MM.1S (cell line): ENCODE data around the gene ACE.

ENCODE experiments used
- DNase-seq: peaks from one replicate; pipeline ENCODE4 v3.0.0-alpha.2; 2015
- H2AFZ ChIP-seq: fragments of 300-600 bp; sonication (generic); 2 replicates; pipeline ENCODE4 v1.6.0; 2016; ENCODE audit warnings: antibody characterized with exemption, low read length
- H3F3A ChIP-seq: fragments of 300-600 bp; sonication (generic); 2 replicates; pipeline ENCODE4 v1.6.1; 2016; ENCODE audit warnings: mild to moderate bottlenecking, antibody characterized with exemption, low read length, moderate library complexity, mixed read lengths; ENCODE audit not compliant: insufficient read depth
- H3K27ac ChIP-seq: fragments of 300-600 bp; sonication (generic); 2 replicates; pipeline ENCODE4 v1.5.1; 2016; ENCODE audit warnings: mild to moderate bottlenecking, low read length
- H3K27me3 ChIP-seq: fragments of 300-600 bp; sonication (generic); replicated peaks from 2 replicates; pipeline ENCODE4 v1.6.0; 2016; ENCODE audit warnings: low read length; ENCODE audit not compliant: insufficient read depth
- H3K36me3 ChIP-seq: fragments of 300-600 bp; sonication (generic); replicated peaks from 2 replicates; pipeline ENCODE4 v1.6.1; 2016; ENCODE audit warnings: mild to moderate bottlenecking, low read length, mixed read lengths; ENCODE audit not compliant: insufficient read depth
- H3K4me1 ChIP-seq: fragments of 300-600 bp; sonication (generic); 2 replicates; pipeline ENCODE4 v1.6.1; 2016; ENCODE audit warnings: low read length, mixed read lengths
- H3K4me2 ChIP-seq: fragments of 300-600 bp; sonication (generic); 2 replicates; pipeline ENCODE4 v1.6.0; 2016; ENCODE audit warnings: low read depth, low read length
- H3K4me3 ChIP-seq: fragments of 300-600 bp; sonication (generic); 2 replicates; pipeline ENCODE4 v1.5.1; 2016; ENCODE audit warnings: low read length, mixed read lengths
- H3K79me2 ChIP-seq: fragments of 300-600 bp; sonication (generic); 2 replicates; pipeline ENCODE4 v1.6.1; 2016; ENCODE audit warnings: mixed run types, low read length, mixed read lengths
- H3K9ac ChIP-seq: fragments of 300-600 bp; sonication (generic); 2 replicates; pipeline ENCODE4 v1.6.1; 2016; ENCODE audit warnings: low read length, mixed read lengths
- H3K9me2 ChIP-seq: fragments of 300-600 bp; sonication (generic); replicated peaks from 2 replicates; pipeline ENCODE4 v1.6.1; 2016; ENCODE audit warnings: mild to moderate bottlenecking, low read length, mixed read lengths; ENCODE audit not compliant: insufficient read depth
- H3K9me3 ChIP-seq: fragments of 300-600 bp; sonication (generic); replicated peaks from 2 replicates; pipeline ENCODE4 v1.6.1; 2016; ENCODE audit warnings: mild to moderate bottlenecking, low read length, mixed read lengths; ENCODE audit not compliant: insufficient read depth
- H4K20me1 ChIP-seq: fragments of 300-600 bp; sonication (generic); 2 replicates; pipeline ENCODE4 v1.6.1; 2016; ENCODE audit warnings: mild to moderate bottlenecking, low read length, moderate library complexity, mixed read lengths; ENCODE audit not compliant: insufficient read depth
- CTCF ChIP-seq: fragments of 300-600 bp; sonication (generic); IDR thresholded peaks from 2 replicates; pipeline ENCODE4 v1.5.1; 2016; ENCODE audit warnings: antibody characterized with exemption, low read length, mixed read lengths
- EZH2 ChIP-seq: fragments of 300-600 bp; sonication (generic); optimal IDR thresholded peaks from 2 replicates; pipeline ENCODE3; 2017; ENCODE audit warnings: low read depth, mild to moderate bottlenecking, antibody characterized with exemption, low read length, mixed read lengths
- EZH2phosphoT487 ChIP-seq: fragments of 300-600 bp; sonication (generic); IDR thresholded peaks from 2 replicates; pipeline ENCODE4 v1.6.1; 2018; ENCODE audit warnings: antibody characterized with exemption, low read length

The ACE gene

GRCh38 chr17:63500543-63501390 lies 23.9 kb downstream of the ACE start:
- Histone ChIP-seq H3K36me3 (no peaks in the 10 kb centered on the region), H3K9ac (no peak overlapping the region), H3K79me2 (no peaks in the 10 kb centered on the region), H3K9me3 (no peaks in the 10 kb centered on the region), H3K4me1 (no peaks in the 10 kb centered on the region), H2AFZ (no peak overlapping the region), H3K27me3 (peaks cover 33% of the 10 kb centered on the region), H3F3A (no peaks in the 10 kb centered on the region), H3K4me2 (no peak overlapping the region), H3K27ac (no peak overlapping the region), H4K20me1 (no peaks in the 10 kb centered on the region), H3K4me3 (no peak overlapping the region), H3K9me2 (no peaks in the 10 kb centered on the region)
- no peak for DNase-seq
- TF ChIP-seq EZH2phosphoT487: no peak

- H4K20me1 ChIP-seq: no peaks in the 10 kb centered on the region
- H3K27me3 ChIP-seq: peaks cover 38% of the 10 kb centered on the region
- TF ChIP-seq EZH2 (no peak), EZH2phosphoT487 (no peak), CTCF (no peak)
- H3K4me2 ChIP-seq: no peak overlapping the region
- no peak for DNase-seq
- no peaks in the 10 kb centered on the region for H3K9me2 ChIP-seq
- H2AFZ ChIP-seq: no peak overlapping the region
- no peaks in the 10 kb centered on the region for H3K4me1 ChIP-seq
- H3F3A ChIP-seq: no peaks in the 10 kb centered on the region
- no peak overlapping the region for H3K4me3 ChIP-seq
- H3K36me3 ChIP-seq: no peaks in the 10 kb centered on the region
- H3K9ac ChIP-seq: no peak overlapping the region
- no peaks in the 10 kb centered on the region for H3K79me2 ChIP-seq
- no peaks in the 10 kb centered on the region for H3K9me3 ChIP-seq
- no peak overlapping the region for H3K27ac ChIP-seq
Measured at GRCh38 chr17:63503341-63503705, 26.5 kb downstream of the ACE start.

- no peaks in the 10 kb centered on the region for H3K4me1 ChIP-seq
- no peak overlapping the region for H2AFZ ChIP-seq
- H3K9ac ChIP-seq: no peak overlapping the region
- no peak overlapping the region for H3K4me2 ChIP-seq
- no peaks in the 10 kb centered on the region for H4K20me1 ChIP-seq
- TF ChIP-seq EZH2phosphoT487: no peak
- no peak for TF ChIP-seq CTCF
- no peak for TF ChIP-seq EZH2
- no peak overlapping the region for H3K4me3 ChIP-seq
- H3K27me3 ChIP-seq: peaks cover 48% of the 10 kb centered on the region
- no peaks in the 10 kb centered on the region for H3K79me2 ChIP-seq
- no peaks in the 10 kb centered on the region for H3K9me3 ChIP-seq
- no peak for DNase-seq
- no peak overlapping the region for H3K27ac ChIP-seq
- H3K9me2 ChIP-seq: no peaks in the 10 kb centered on the region
- no peaks in the 10 kb centered on the region for H3F3A ChIP-seq
- H3K36me3 ChIP-seq: no peaks in the 10 kb centered on the region
Measured at GRCh38 chr17:63504261-63504660, 27.4 kb downstream of the ACE start.

- H4K20me1 ChIP-seq: no peaks in the 10 kb centered on the region
- no peaks in the 10 kb centered on the region for H3F3A ChIP-seq
- no peak for DNase-seq
- H3K27me3 ChIP-seq: peaks cover 56% of the 10 kb centered on the region
- no peaks in the 10 kb centered on the region for H3K9me3 ChIP-seq
- no peaks in the 10 kb centered on the region for H3K9me2 ChIP-seq
- H3K4me2 ChIP-seq: no peak overlapping the region
- no peak overlapping the region for H3K27ac ChIP-seq
- H3K4me1 ChIP-seq: no peaks in the 10 kb centered on the region
- H3K36me3 ChIP-seq: no peaks in the 10 kb centered on the region
- H3K4me3 ChIP-seq: no peak overlapping the region
- H2AFZ ChIP-seq: no peak overlapping the region
- no peak for TF ChIP-seq EZH2
- no peak for TF ChIP-seq CTCF
- TF ChIP-seq EZH2phosphoT487: no peak
- H3K9ac ChIP-seq: no peak overlapping the region
- H3K79me2 ChIP-seq: no peaks in the 10 kb centered on the region
Measured at GRCh38 chr17:63505341-63505740, 28.5 kb downstream of the ACE start.
